GM23338 (cell line): Measurements from ENCODE around the gene AFF3. TPM values are rescaled to one million over a fixed set of nuclear protein-coding genes. Genes with fewer than 3 reads are reported as not detected.

Experiments used
- ATAC-seq: fragments of 200-7000 bp; cut with Tn5 transposase; 3 replicates; pipeline ENCODE4 v1.9.1; 2020
- DNase-seq: peaks from one replicate; pipeline ENCODE4 v3.0.0-alpha.2; 2015; ENCODE audit warnings: low spot score
- H2AFZ ChIP-seq: fragments of 200-600 bp; sonication (generic); 2 replicates; pipeline ENCODE4 v1.8.0; 2016; ENCODE audit warnings: antibody characterized with exemption, mild to moderate bottlenecking, moderate library complexity
- H3F3A ChIP-seq: fragments of 200-600 bp; sonication (generic); replicated peaks from 2 replicates; pipeline ENCODE4 v1.8.0; 2017; ENCODE audit warnings: antibody characterized with exemption, mixed run types, low read depth
- H3K27ac ChIP-seq: fragments of 200-600 bp; sonication (generic); 2 replicates; pipeline ENCODE4 v1.6.1; 2016; ENCODE audit warnings: low read depth
- H3K27me3 ChIP-seq: fragments of 200-600 bp; sonication (generic); 2 replicates; pipeline ENCODE4 v1.8.0; 2016; ENCODE audit warnings: mild to moderate bottlenecking, mixed run types, moderate library complexity; ENCODE audit not compliant: insufficient read depth
- H3K36me3 ChIP-seq: fragments of 200-600 bp; sonication (generic); 2 replicates; pipeline ENCODE4 v1.8.0; 2016; ENCODE audit warnings: mild to moderate bottlenecking; ENCODE audit not compliant: insufficient read depth
- H3K4me1 ChIP-seq: fragments of 200-600 bp; sonication (generic); 2 replicates; pipeline ENCODE4 v1.8.0; 2016; ENCODE audit warnings: mild to moderate bottlenecking, moderate library complexity; ENCODE audit not compliant: insufficient read depth
- H3K4me2 ChIP-seq: fragments of 200-600 bp; sonication (generic); 2 replicates; pipeline ENCODE4 v1.7.1; 2017; ENCODE audit warnings: mixed run types
- H3K4me3 ChIP-seq: fragments of 200-600 bp; sonication (generic); 2 replicates; pipeline ENCODE4 v1.6.1; 2016; ENCODE audit warnings: mixed run types
- H3K79me2 ChIP-seq: fragments of 200-600 bp; sonication (generic); replicated peaks from 2 replicates; pipeline ENCODE4 v1.8.0; 2017; ENCODE audit warnings: mild to moderate bottlenecking; ENCODE audit not compliant: insufficient read depth
- H3K9me2 ChIP-seq: fragments of 200-600 bp; sonication (generic); 2 replicates; pipeline ENCODE4 v1.8.0; 2017; ENCODE audit not compliant: insufficient read depth
- H4K20me1 ChIP-seq: fragments of 200-600 bp; sonication (generic); replicated peaks from 2 replicates; pipeline ENCODE4 v1.8.0; 2017; ENCODE audit warnings: mild to moderate bottlenecking; ENCODE audit not compliant: insufficient read depth
- H3K27ac Mint-ChIP-seq: 2 replicates; pipeline ENCODE4 v1.8.0; 2020; ENCODE audit warnings: inconsistent platforms, mild to moderate bottlenecking, moderate library complexity, mixed read lengths
- H3K27me3 Mint-ChIP-seq: 3 replicates; pipeline ENCODE4 v1.8.0; 2022; ENCODE audit warnings: low read depth, mild to moderate bottlenecking, moderate library complexity, mixed read lengths, inconsistent platforms; ENCODE audit not compliant: insufficient read depth, poor library complexity
- H3K36me3 Mint-ChIP-seq: 3 replicates; pipeline ENCODE4 v1.8.0; 2021; ENCODE audit warnings: low read depth, mild to moderate bottlenecking, inconsistent platforms, moderate library complexity, mixed read lengths
- H3K4me1 Mint-ChIP-seq: 3 replicates; pipeline ENCODE4 v1.8.0; 2020; ENCODE audit warnings: mild to moderate bottlenecking, inconsistent platforms, mixed read lengths
- H3K4me3 Mint-ChIP-seq: 3 replicates; pipeline ENCODE4 v1.8.0; 2021; ENCODE audit warnings: moderate library complexity, mild to moderate bottlenecking, inconsistent platforms, mixed read lengths
- H3K9me3 Mint-ChIP-seq: 3 replicates; pipeline ENCODE4 v1.8.0; 2020; ENCODE audit warnings: moderate library complexity, mild to moderate bottlenecking, inconsistent platforms, mixed read lengths
- NANOG ChIP-seq: IDR thresholded peaks from 2 replicates; pipeline ENCODE4 v1.6.1; 2016; ENCODE audit warnings: antibody characterized with exemption, borderline replicate concordance
- POLR2AphosphoS5 ChIP-seq: IDR thresholded peaks from 2 replicates; pipeline ENCODE4 v1.6.1; 2016; ENCODE audit warnings: antibody characterized with exemption, low read depth
- ZNF114 ChIP-seq: fragments of 250-450 bp; sonication (Bioruptor Pico); IDR thresholded peaks from 2 replicates; pipeline ENCODE4 v1.5.0; 2020; ENCODE audit warnings: mild to moderate bottlenecking, moderate library complexity
- ZNF331 ChIP-seq: fragments of 250-450 bp; sonication (Bioruptor Pico); IDR thresholded peaks from 2 replicates; pipeline ENCODE4 v1.5.0; 2020; ENCODE audit warnings: low read depth, mild to moderate bottlenecking, moderate library complexity
- polyA plus RNA-seq: library from polyadenylated mRNA; unstranded; fragments of >200 nt; fragmentation: Nextera tagmentation; extraction: Ambion mirVana; gene quantifications from 2 replicates; pipeline ENCODE4 v1.2.1, GENCODE V29; 2016
- total RNA-seq: library from RNA; depleted of rRNA; stranded (reverse); fragments of >200 nt; shearing (Covaris generic); gene quantifications from 2 replicates; pipeline ENCODE4 v1.2.3, GENCODE V29; 2014
- TF ChIP-seq, protein P1 (sequence below): fragments of 250-450 bp; sonication (Bioruptor Pico); IDR thresholded peaks from 2 replicates; pipeline ENCODE4 v1.5.0; 2020; ENCODE audit warnings: mild to moderate bottlenecking, moderate library complexity
- TF ChIP-seq, protein P2 (sequence below), 2 experiments: fragments of 200-600 bp in 1 of 2; sonication (generic) in 1 of 2; conservative IDR thresholded peaks; 2 replicates each; pipeline versions ENCODE4 v1.5.1 to v1.6.1; 2016 to 2017; ENCODE audit warnings: antibody characterized with exemption in 2 of 2, low read depth in 2 of 2, mild to moderate bottlenecking in 2 of 2, moderate library complexity in 1 of 2
- TF ChIP-seq, protein P3 (sequence below): IDR thresholded peaks from 2 replicates; pipeline ENCODE4 v1.6.1; 2016; ENCODE audit warnings: antibody characterized with exemption

The AFF3 gene
- total and polyA plus RNA-seq, 2 experiments from 2014 or later = 0.73 to 1.4 TPM

DNA sequence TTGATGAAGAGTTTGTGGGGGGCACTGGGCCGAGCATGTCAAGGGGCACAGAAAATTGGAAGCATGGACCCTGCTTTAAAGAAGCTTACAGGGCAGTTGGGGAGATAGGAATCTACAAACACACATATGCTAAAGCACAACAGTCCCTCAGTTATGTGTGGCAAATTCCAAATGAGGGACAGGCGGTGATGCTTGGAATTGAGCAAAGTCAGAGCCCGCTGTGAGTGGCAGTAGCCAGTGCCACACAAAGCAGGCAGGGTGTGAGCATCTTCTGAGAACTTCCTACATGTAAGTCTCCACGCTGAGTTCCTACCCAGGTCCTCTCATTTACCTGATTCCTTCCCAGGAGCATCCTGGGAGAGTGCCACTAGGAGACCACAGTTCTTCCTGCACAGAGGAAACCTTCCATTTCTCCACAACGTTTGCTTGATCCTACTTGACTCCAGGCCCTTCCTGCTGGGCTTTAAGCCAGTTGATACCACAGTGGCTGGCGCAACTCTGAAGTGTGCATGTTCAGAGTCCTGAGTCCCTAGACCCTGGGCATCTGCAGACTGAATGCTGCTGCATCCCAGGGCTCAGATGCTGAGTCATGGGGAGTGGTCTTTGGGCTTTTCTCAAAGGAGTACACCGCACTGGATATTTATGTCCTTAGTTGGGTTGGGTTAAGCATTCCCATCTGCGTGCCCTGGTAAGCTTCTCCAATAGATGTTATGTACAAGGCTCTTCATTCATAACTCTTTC lies 365.3 kb downstream of the AFF3 start:
- no peaks in the 10 kb centered on the region for H4K20me1 ChIP-seq
- peaks cover 15% of the 10 kb centered on the region for H3K9me2 ChIP-seq
- TF ChIP-seq ZNF114 (CRISPR knock-in tag) (no peak), ZNF331 (CRISPR knock-in tag) (no peak), NANOG (no peak), POLR2AphosphoS5 (no peak)
- TF ChIP-seq, protein P1, sequence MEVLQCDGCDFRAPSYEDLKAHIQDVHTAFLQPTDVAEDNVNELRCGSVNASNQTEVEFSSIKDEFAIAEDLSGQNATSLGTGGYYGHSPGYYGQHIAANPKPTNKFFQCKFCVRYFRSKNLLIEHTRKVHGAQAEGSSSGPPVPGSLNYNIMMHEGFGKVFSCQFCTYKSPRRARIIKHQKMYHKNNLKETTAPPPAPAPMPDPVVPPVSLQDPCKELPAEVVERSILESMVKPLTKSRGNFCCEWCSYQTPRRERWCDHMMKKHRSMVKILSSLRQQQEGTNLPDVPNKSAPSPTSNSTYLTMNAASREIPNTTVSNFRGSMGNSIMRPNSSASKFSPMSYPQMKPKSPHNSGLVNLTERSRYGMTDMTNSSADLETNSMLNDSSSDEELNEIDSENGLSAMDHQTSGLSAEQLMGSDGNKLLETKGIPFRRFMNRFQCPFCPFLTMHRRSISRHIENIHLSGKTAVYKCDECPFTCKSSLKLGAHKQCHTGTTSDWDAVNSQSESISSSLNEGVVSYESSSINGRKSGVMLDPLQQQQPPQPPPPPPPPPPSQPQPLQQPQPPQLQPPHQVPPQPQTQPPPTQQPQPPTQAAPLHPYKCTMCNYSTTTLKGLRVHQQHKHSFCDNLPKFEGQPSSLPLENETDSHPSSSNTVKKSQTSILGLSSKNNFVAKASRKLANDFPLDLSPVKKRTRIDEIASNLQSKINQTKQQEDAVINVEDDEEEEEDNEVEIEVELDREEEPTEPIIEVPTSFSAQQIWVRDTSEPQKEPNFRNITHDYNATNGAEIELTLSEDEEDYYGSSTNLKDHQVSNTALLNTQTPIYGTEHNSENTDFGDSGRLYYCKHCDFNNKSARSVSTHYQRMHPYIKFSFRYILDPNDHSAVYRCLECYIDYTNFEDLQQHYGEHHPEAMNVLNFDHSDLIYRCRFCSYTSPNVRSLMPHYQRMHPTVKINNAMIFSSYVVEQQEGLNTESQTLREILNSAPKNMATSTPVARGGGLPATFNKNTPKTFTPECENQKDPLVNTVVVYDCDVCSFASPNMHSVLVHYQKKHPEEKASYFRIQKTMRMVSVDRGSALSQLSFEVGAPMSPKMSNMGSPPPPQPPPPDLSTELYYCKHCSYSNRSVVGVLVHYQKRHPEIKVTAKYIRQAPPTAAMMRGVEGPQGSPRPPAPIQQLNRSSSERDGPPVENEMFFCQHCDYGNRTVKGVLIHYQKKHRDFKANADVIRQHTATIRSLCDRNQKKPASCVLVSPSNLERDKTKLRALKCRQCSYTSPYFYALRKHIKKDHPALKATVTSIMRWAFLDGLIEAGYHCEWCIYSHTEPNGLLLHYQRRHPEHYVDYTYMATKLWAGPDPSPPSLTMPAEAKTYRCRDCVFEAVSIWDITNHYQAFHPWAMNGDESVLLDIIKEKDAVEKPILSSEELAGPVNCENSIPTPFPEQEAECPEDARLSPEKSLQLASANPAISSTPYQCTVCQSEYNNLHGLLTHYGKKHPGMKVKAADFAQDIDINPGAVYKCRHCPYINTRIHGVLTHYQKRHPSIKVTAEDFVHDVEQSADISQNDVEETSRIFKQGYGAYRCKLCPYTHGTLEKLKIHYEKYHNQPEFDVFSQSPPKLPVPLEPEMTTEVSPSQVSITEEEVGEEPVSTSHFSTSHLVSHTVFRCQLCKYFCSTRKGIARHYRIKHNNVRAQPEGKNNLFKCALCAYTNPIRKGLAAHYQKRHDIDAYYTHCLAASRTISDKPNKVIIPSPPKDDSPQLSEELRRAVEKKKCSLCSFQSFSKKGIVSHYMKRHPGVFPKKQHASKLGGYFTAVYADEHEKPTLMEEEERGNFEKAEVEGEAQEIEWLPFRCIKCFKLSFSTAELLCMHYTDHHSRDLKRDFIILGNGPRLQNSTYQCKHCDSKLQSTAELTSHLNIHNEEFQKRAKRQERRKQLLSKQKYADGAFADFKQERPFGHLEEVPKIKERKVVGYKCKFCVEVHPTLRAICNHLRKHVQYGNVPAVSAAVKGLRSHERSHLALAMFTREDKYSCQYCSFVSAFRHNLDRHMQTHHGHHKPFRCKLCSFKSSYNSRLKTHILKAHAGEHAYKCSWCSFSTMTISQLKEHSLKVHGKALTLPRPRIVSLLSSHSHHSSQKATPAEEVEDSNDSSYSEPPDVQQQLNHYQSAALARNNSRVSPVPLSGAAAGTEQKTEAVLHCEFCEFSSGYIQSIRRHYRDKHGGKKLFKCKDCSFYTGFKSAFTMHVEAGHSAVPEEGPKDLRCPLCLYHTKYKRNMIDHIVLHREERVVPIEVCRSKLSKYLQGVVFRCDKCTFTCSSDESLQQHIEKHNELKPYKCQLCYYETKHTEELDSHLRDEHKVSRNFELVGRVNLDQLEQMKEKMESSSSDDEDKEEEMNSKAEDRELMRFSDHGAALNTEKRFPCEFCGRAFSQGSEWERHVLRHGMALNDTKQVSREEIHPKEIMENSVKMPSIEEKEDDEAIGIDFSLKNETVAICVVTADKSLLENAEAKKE (CRISPR knock-in tag) = no peak
- TF ChIP-seq, protein P2, sequence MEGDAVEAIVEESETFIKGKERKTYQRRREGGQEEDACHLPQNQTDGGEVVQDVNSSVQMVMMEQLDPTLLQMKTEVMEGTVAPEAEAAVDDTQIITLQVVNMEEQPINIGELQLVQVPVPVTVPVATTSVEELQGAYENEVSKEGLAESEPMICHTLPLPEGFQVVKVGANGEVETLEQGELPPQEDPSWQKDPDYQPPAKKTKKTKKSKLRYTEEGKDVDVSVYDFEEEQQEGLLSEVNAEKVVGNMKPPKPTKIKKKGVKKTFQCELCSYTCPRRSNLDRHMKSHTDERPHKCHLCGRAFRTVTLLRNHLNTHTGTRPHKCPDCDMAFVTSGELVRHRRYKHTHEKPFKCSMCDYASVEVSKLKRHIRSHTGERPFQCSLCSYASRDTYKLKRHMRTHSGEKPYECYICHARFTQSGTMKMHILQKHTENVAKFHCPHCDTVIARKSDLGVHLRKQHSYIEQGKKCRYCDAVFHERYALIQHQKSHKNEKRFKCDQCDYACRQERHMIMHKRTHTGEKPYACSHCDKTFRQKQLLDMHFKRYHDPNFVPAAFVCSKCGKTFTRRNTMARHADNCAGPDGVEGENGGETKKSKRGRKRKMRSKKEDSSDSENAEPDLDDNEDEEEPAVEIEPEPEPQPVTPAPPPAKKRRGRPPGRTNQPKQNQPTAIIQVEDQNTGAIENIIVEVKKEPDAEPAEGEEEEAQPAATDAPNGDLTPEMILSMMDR (conservative IDR thresholded peaks at IDR 0.05; ENCODE audit: low read depth in 2 of 2) = no peak
- TF ChIP-seq, protein P3, sequence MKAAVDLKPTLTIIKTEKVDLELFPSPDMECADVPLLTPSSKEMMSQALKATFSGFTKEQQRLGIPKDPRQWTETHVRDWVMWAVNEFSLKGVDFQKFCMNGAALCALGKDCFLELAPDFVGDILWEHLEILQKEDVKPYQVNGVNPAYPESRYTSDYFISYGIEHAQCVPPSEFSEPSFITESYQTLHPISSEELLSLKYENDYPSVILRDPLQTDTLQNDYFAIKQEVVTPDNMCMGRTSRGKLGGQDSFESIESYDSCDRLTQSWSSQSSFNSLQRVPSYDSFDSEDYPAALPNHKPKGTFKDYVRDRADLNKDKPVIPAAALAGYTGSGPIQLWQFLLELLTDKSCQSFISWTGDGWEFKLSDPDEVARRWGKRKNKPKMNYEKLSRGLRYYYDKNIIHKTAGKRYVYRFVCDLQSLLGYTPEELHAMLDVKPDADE = no peak
- no peaks in the 10 kb centered on the region for H3F3A ChIP-seq
- no peaks in the 10 kb centered on the region for H3K79me2 ChIP-seq
- H3K4me3 Mint-ChIP-seq = no peak overlapping the region
- no peak overlapping the region for H3K27ac ChIP-seq
- peaks cover 28% of the 10 kb centered on the region for H3K9me3 Mint-ChIP-seq
- H3K4me1 Mint-ChIP-seq = peaks cover 4% of the 10 kb centered on the region; the same call in 2 of the 3 replicates
- H2AFZ ChIP-seq = no peak overlapping the region
- H3K4me3 ChIP-seq = no peak overlapping the region
- peaks cover 4% of the 10 kb centered on the region for H3K27me3 Mint-ChIP-seq
- H3K36me3 ChIP-seq = no peaks in the 10 kb centered on the region
- DNase-seq (no peak), ATAC-seq (no peak)
- H3K27me3 ChIP-seq = no peaks in the 10 kb centered on the region
- peaks cover 7% of the 10 kb centered on the region; the same call in 1 of the 3 replicates for H3K36me3 Mint-ChIP-seq
- H3K4me1 ChIP-seq = no peaks in the 10 kb centered on the region
- H3K4me2 ChIP-seq = no peak overlapping the region
- H3K27ac Mint-ChIP-seq = no peak overlapping the region
